Right cardiac atrium (tissue), 5 donors: ENCODE data around the gene TMX3. TPM values are rescaled to one million over a fixed set of nuclear protein-coding genes. Genes with fewer than 3 reads are reported as not detected.

Experiments
- ATAC-seq, 2 donors: fragments of 200-7000 bp; cut with Tn5 transposase; one replicate each; pipeline versions ENCODE4 v1.8.0 to v1.9.1; 2020; ENCODE audit warnings: moderate library complexity in 2 of 2, mild to moderate bottlenecking in 1 of 2
- DNase-seq, 3 donors: peaks; one replicate each; pipeline ENCODE4 v3.0.0-alpha.2; 2020
- H3K27ac ChIP-seq: one replicate; pipeline ENCODE4 v1.5.1; 2013; ENCODE audit warnings: mild to moderate bottlenecking, low read length, control low read depth, moderate library complexity
- H3K27me3 ChIP-seq: one replicate; pipeline ENCODE4 v1.6.1; 2013; ENCODE audit not compliant: control insufficient read depth, insufficient read depth
- H3K4me1 ChIP-seq: one replicate; pipeline ENCODE4 v1.6.1; 2013; ENCODE audit warnings: low read length; ENCODE audit not compliant: control insufficient read depth, insufficient read depth
- H3K4me3 ChIP-seq: one replicate; pipeline ENCODE4 v1.5.1; 2013; ENCODE audit warnings: low read length, control low read depth
- H3K9me3 ChIP-seq: one replicate; pipeline ENCODE4 v1.6.1; 2013; ENCODE audit warnings: low read length; ENCODE audit not compliant: control insufficient read depth
- WGBS: extraction: QIAGEN DNeasy Blood & Tissue Kit; methylation state at CpG from one replicate; pipeline ENCODE4 v1.1.7; 2013; 5-methylcytosine and 5-hydroxymethylcytosine counted together
- intact Hi-C, 4 donors: fragments of 100-400 bp; cut with DNase I; formaldehyde crosslinking; loops; one replicate each; pipeline versions ENCODE4 v1.11.0 to v1.14.0; 2022 to 2023
- long read RNA-seq, 4 donors: library from polyadenylated mRNA; unstranded; transcript quantifications; one replicate each; pipeline ENCODE4 v2.0.0, GENCODE V29; 2020 to 2021
- polyA plus RNA-seq: library from polyadenylated mRNA; stranded (reverse); fragments of 200-250 nt; gene quantifications from one replicate; pipeline ENCODE4 v1.2.3, GENCODE V29; 2013
- total RNA-seq, 4 donors: library from RNA; stranded (reverse); fragmentation: NEBNext Ultra II Directional; extraction: Animal tissue kit (Norgen Biotek cat#: 25700); gene quantifications; one replicate each; pipeline ENCODE4 v1.2.1, GENCODE V29; 2021
- donor health status: healthy with polysubstance abuse.
- donor health status: DM: no; HTN: yes; CAD: no.
- donor health status: DM: no; HTN: no; CAD: no.
- donor health status: DM: no; HTN: yes; CAD: no; lungs with severe emphysema.
- donor health status: DM: yes; HTN: yes; CAD: no.

Gene TMX3
- total RNA-seq, result 10 to 100 TPM; 27.1 to 40.1 (median 29.3) TPM
- polyA plus RNA-seq, result 16.5 TPM
- long read RNA-seq, donor 1, full-length matches to known transcripts, result 52 of 61 reads
- long read RNA-seq, donor 1, partial matches to known transcripts, result 3 of 61 reads
- long read RNA-seq, donor 1, other reads (novel, unspliced or antisense), result 6 of 61 reads
- long read RNA-seq, donor 2, full-length matches to known transcripts, result 19 of 27 reads
- long read RNA-seq, donor 2, partial matches to known transcripts, result 1 of 27 reads
- long read RNA-seq, donor 2, other reads (novel, unspliced or antisense), result 7 of 27 reads
- long read RNA-seq, donor 3, full-length matches to known transcripts, result 150 of 176 reads
- long read RNA-seq, donor 3, partial matches to known transcripts, result 5 of 176 reads
- long read RNA-seq, donor 3, other reads (novel, unspliced or antisense), result 21 of 176 reads
- long read RNA-seq, donor 4, full-length matches to known transcripts, result 24 of 25 reads
- long read RNA-seq, donor 4, partial matches to known transcripts, result 1 of 25 reads
- long read RNA-seq, donor 4, other reads (novel, unspliced or antisense), result 0 of 25 reads

DNA sequence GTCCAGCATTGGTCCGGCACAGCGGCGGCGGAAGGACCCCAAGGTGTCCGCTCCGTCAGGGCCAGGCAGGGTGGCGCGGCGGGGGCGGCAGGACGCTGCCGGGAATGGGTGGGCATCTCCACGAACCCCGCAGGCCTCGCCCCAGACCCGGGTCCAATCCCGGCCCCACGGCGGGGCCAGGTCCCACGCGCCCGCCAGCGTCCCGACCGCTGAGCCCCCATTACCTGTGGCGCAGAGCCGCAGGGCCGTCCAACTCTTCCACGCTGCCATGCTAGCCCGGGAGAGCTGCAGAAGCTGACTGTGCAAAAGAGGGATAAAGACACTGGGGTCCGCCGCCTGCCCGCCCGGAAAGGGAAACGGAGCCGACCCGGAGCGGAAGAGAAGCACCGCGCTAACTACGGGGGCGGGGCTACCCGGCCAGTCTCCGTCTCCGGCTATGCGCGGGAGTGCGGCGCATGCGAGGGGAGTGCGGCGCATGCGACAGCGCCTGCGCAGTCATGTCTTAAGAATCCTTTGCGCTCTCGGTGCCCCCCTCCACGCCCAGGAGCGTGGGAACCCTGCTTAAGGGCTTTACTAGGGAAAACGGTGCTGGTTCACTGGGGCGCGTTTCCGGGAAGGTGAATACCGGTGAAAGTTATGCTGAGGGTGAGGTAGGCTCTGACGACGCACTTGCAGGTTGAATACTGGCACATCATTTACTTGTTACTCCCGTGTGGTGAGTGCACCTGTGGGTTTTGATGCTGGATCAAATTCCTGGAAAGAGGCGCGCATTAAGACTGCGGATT lies at the start of gene TMX3:
Gene TMX3 (minus strand): TSS at position 397 of the 785 bp plus-strand sequence. CDS start 127 bp downstream, at position 270.
- Histone ChIP-seq H3K9me3 (no peaks in the 10 kb centered on the region), H3K27ac (peak within 1 kb of the TSS; percentile 66), H3K4me3 (peak within 1 kb of the TSS; percentile 85), H3K4me1 (peaks cover 4% of the 10 kb centered on the region), H3K27me3 (no peaks in the 10 kb centered on the region)
- WGBS, result under 1% methylated on average over 70 of the region's 70 CpGs
- ATAC-seq (peak; percentile 100), DNase-seq (peak; percentile 94 to 98 (median 97))
- intact Hi-C loops, result no loop called here

DNA sequence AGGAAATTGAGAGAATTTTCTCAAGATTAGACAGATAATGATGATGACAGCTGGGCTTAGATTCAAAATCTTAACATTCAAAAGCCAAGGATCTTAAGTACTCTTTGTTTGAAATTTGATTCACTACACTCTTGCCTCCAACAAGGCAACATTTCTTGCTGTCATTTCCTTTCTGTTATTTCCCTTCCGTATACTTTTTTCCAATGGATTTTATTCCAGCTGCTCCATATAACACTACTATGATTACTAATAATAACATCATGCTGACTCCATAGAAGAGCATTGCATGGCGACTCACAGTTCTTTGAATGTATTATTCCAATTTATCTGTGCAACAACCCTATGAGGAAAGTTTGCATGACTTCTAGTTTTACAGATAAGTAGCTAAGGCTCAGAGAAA lies 49.1 kb upstream of the TMX3 start:
- H3K9me3 ChIP-seq, result no peaks in the 10 kb centered on the region
- WGBS, result 68% methylated on average over 2 of the region's 2 CpGs
- no peak overlapping the region for H3K27ac ChIP-seq
- H3K4me3 ChIP-seq, result no peak overlapping the region
- intact Hi-C loops, result no loop called here
- no peaks in the 10 kb centered on the region for H3K27me3 ChIP-seq
- DNase-seq, result no peak
- ATAC-seq, result no peak
- no peaks in the 10 kb centered on the region for H3K4me1 ChIP-seq

DNA sequence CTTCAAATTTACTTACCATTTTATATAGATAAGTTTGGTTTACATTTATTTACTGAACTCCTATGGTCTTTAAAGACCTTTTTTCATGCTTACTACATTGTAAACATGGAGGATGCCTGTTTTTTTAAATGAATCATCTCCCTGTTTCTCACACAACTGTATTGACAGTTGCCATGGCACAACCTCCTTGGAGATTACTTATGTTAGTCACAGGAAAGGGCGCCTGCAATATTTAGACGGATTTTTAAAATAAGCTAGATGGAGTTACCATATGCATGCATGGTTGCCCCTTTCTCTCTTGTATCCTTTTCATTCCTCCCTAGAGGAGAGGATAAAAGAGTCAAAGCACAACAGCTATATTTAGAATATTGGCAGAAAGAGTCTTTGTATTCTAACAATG lies 48.2 kb upstream of the TMX3 start:
- Histone ChIP-seq H3K4me3 (no peak overlapping the region), H3K4me1 (no peaks in the 10 kb centered on the region), H3K9me3 (no peaks in the 10 kb centered on the region), H3K27me3 (no peaks in the 10 kb centered on the region), H3K27ac (no peak overlapping the region)
- intact Hi-C loops, result no loop called here
- whole genome bisulfite sequencing, result 68% methylated on average over 2 of the region's 2 CpGs
- no peak for DNase-seq
- ATAC-seq, result no peak

DNA sequence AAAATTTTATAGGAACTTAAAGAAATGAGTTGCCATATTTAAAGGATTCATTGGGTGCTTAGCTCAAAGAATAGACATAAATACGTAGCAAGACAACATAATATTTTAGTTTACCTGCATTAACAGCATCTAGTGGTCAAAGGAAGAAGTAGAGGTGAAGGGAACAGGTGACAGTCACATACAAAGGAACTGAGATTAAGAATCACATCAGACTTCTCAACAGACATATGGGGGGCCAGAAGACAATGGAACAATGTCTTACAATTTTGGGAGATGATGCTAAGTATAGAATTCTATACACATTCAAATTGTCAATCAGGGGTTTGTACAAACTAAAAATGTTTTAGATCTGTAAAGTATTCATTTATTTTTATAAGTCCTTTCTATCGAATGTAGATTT lies 44.4 kb upstream of the TMX3 start:
- WGBS, result 88% methylated on average over 2 of the region's 2 CpGs
- no peaks in the 10 kb centered on the region for H3K27me3 ChIP-seq
- no peak for ATAC-seq
- DNase-seq, result no peak
- H3K9me3 ChIP-seq, result no peaks in the 10 kb centered on the region
- intact Hi-C loops, result no loop called here
- no peak overlapping the region for H3K27ac ChIP-seq
- no peak overlapping the region for H3K4me3 ChIP-seq
- no peaks in the 10 kb centered on the region for H3K4me1 ChIP-seq

GRCh38 chr18:68757126-68757525 lies 42.2 kb upstream of the TMX3 start:
- intact Hi-C loops, result no loop called here
- Histone ChIP-seq H3K27ac (no peak overlapping the region), H3K4me1 (no peaks in the 10 kb centered on the region), H3K9me3 (no peaks in the 10 kb centered on the region), H3K27me3 (no peaks in the 10 kb centered on the region), H3K4me3 (no peak overlapping the region)
- no peak for DNase-seq
- peak; percentile 36 to 75 for ATAC-seq
- WGBS, result 53% methylated on average over 1 of the region's 1 CpG

GRCh38 chr18:68742206-68742605 lies 27.3 kb upstream of the TMX3 start:
- 91% methylated on average over 1 of the region's 1 CpG for WGBS
- H3K9me3 ChIP-seq, result no peaks in the 10 kb centered on the region
- H3K27ac ChIP-seq, result no peak overlapping the region
- H3K27me3 ChIP-seq, result no peaks in the 10 kb centered on the region
- no peak for DNase-seq
- no peaks in the 10 kb centered on the region for H3K4me1 ChIP-seq
- intact Hi-C loops, result no loop called here
- ATAC-seq, result no peak
- no peak overlapping the region for H3K4me3 ChIP-seq

GRCh38 chr18:68740966-68741365 lies 26.1 kb upstream of the TMX3 start:
- intact Hi-C loops, result no loop called here
- Histone ChIP-seq H3K9me3 (no peaks in the 10 kb centered on the region), H3K4me3 (no peak overlapping the region), H3K27ac (no peak overlapping the region), H3K4me1 (no peaks in the 10 kb centered on the region), H3K27me3 (no peaks in the 10 kb centered on the region)
- 86% methylated on average over 1 of the region's 1 CpG for WGBS
- DNase-seq (no peak), ATAC-seq (peak; percentile 41 to 48)

DNA sequence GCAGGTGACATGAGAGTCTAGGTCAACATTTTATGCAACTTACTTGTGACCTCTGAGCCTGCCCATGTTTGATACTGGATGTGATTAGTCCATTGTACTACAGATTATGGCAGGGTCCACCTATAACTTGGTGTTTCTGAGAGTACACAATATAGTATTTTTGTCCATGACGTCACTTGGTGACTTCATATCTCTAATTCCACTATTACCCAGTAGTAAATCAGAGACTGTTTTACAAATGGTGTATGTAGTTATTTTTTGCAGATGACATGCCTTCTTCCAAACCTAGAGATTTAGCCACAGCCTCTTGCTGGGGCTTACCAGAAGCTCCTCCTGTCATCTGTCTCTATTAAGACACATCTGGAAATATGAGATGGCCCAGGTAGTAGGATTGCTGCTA lies 24.6 kb upstream of the TMX3 start:
- Histone ChIP-seq H3K27ac (no peak overlapping the region), H3K9me3 (no peaks in the 10 kb centered on the region), H3K27me3 (no peaks in the 10 kb centered on the region), H3K4me1 (no peaks in the 10 kb centered on the region), H3K4me3 (no peak overlapping the region)
- intact Hi-C loops, result no loop called here
- 88% methylated on average over 1 of the region's 1 CpG for WGBS
- no peak for DNase-seq
- ATAC-seq, result no peak

GRCh38 chr18:68738564-68738963 lies 23.7 kb upstream of the TMX3 start:
- WGBS, result 94% methylated on average over 5 of the region's 5 CpGs
- intact Hi-C loops, result no loop called here

DNA sequence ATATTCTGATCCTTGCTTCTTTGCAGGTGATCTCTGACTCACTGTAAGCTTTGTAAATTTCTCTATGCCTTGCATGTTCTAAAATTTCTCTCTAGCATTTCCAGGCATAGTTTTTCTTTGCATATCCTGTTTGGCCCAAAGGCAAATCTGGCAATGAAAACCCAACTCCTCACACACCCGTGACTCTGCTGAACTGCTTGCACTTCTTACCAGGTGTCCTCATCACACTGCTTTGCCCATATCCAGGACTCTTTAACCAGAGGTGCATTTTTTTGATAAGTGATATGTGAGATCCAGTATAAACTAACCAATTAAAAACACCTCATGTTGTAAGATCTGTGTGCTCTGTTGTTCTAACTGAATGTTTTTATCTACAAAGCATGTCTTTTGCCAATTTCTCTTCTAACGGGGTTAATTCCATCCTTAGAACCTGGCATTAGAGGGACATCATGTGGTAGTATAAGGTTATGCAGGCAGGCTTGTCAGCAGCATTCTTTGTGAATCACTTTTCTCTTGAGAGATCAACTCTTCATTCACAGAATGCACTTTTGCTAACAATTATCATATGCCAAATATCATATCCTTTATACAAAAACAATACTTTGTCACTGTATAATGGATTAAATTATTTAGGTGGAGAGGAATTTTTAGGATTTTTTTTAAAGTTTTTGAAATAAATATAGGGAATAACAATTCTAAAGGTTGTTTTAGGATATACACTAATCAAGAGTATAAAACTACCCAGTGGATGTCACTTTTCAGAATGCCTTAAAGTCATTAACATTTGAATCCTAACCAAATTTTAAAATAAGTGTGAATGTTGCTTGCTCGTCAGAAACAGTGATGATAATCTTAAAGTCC lies 20.8 kb upstream of the TMX3 start:
- Histone ChIP-seq H3K4me3 (no peak overlapping the region), H3K4me1 (no peaks in the 10 kb centered on the region), H3K9me3 (no peaks in the 10 kb centered on the region), H3K27ac (no peak overlapping the region), H3K27me3 (no peaks in the 10 kb centered on the region)
- ATAC-seq (peak; percentile 59 to 62), DNase-seq (no peak)
- intact Hi-C loops, result no loop called here
- 28% methylated on average over 3 of the region's 3 CpGs for WGBS

More at GRCh38 chr18:68738564-68738963, 23.7 kb upstream of the TMX3 start:
- H3K4me1 ChIP-seq, result no peaks in the 10 kb centered on the region
- no peak overlapping the region for H3K27ac ChIP-seq
- H3K9me3 ChIP-seq, result no peaks in the 10 kb centered on the region
- no peaks in the 10 kb centered on the region for H3K27me3 ChIP-seq
- no peak for DNase-seq
- H3K4me3 ChIP-seq, result no peak overlapping the region
- no peak for ATAC-seq
